ENCODE data around the gene ITGB3. TPM values are rescaled to one million over a fixed set of nuclear protein-coding genes. Genes with fewer than 3 reads are reported as not detected.
"Not testable (repeated sequence)": the region's sequence is repeated elsewhere in the genome, so short reads cannot be mapped to it uniquely, and the experiment has no call there.

The ITGB3 gene
- total RNA-seq, 1 donor from 2014 or later, result not detected

GRCh38 chr17:47222047-47222446 is 31.6 kb upstream of the ITGB3 start:
- peaks cover 5% of the 10 kb centered on the region for H3K27me3 Mint-ChIP-seq (ENCODE audit: unreplicated experiment)
- H3K36me3 Mint-ChIP-seq (ENCODE audit: unreplicated experiment), result peaks cover 23% of the 10 kb centered on the region
- TF ChIP-seq, protein P1, sequence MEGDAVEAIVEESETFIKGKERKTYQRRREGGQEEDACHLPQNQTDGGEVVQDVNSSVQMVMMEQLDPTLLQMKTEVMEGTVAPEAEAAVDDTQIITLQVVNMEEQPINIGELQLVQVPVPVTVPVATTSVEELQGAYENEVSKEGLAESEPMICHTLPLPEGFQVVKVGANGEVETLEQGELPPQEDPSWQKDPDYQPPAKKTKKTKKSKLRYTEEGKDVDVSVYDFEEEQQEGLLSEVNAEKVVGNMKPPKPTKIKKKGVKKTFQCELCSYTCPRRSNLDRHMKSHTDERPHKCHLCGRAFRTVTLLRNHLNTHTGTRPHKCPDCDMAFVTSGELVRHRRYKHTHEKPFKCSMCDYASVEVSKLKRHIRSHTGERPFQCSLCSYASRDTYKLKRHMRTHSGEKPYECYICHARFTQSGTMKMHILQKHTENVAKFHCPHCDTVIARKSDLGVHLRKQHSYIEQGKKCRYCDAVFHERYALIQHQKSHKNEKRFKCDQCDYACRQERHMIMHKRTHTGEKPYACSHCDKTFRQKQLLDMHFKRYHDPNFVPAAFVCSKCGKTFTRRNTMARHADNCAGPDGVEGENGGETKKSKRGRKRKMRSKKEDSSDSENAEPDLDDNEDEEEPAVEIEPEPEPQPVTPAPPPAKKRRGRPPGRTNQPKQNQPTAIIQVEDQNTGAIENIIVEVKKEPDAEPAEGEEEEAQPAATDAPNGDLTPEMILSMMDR (IDR thresholded peaks at IDR 0.05; ENCODE audit: partially characterized antibody, unreplicated experiment), result no peak
- no peak overlapping the region for H3K4me3 Mint-ChIP-seq (ENCODE audit: unreplicated experiment)
- peaks cover 18% of the 10 kb centered on the region for H3K4me1 Mint-ChIP-seq (ENCODE audit: low read depth, unreplicated experiment)
- H3K9me3 Mint-ChIP-seq (ENCODE audit: unreplicated experiment), result peaks cover 2% of the 10 kb centered on the region
- no peak overlapping the region for H3K27ac Mint-ChIP-seq (ENCODE audit: unreplicated experiment)
- DNase-seq, result no peak

- Mint-ChIP-seq H3K27me3 (ENCODE audit: unreplicated experiment) (peaks cover 5% of the 10 kb centered on the region), H3K9me3 (ENCODE audit: unreplicated experiment) (peaks cover 2% of the 10 kb centered on the region), H3K4me3 (ENCODE audit: unreplicated experiment) (no peak overlapping the region), H3K27ac (ENCODE audit: unreplicated experiment) (no peak overlapping the region), H3K36me3 (ENCODE audit: unreplicated experiment) (peaks cover 27% of the 10 kb centered on the region), H3K4me1 (ENCODE audit: low read depth, unreplicated experiment) (peaks cover 17% of the 10 kb centered on the region)
- TF ChIP-seq, protein P1 (IDR thresholded peaks at IDR 0.05; ENCODE audit: partially characterized antibody, unreplicated experiment), result no peak
- DNase-seq, result no peak
Measured at GRCh38 chr17:47223007-47223406, 30.6 kb upstream of the ITGB3 start.

GRCh38 chr17:47223460-47223859 is 30.2 kb upstream of the ITGB3 start:
- TF ChIP-seq, protein P1 (IDR thresholded peaks at IDR 0.05; ENCODE audit: partially characterized antibody, unreplicated experiment), result no peak
- Mint-ChIP-seq H3K27ac (ENCODE audit: unreplicated experiment) (no peak overlapping the region), H3K9me3 (ENCODE audit: unreplicated experiment) (peaks cover 2% of the 10 kb centered on the region)

DNA sequence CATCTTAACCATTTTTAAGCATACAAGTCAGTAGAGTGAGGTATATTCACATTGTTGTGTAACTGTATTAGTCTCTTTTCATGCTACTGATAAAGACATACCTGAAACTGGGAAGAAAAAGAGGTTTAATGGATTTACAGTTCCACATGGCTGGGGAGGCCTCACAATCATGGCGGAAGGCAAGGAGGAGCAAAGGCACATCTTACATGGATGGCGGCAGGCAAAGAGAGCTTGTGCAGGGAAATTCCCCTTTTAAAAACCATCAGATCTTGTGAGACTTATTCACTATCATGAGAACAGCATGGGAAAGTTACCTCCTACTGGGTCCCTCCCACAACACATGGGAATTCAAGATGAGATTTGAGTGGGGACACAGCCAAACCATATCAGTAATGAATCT is 29.6 kb upstream of the ITGB3 start:
- H3K27me3 Mint-ChIP-seq (ENCODE audit: unreplicated experiment); H3K9me3 Mint-ChIP-seq (ENCODE audit: unreplicated experiment); DNase-seq; H3K27ac Mint-ChIP-seq (ENCODE audit: unreplicated experiment); H3K4me3 Mint-ChIP-seq (ENCODE audit: unreplicated experiment): not testable (repeated sequence)
- Mint-ChIP-seq H3K36me3 (ENCODE audit: unreplicated experiment) (peaks cover 27% of the 10 kb centered on the region), H3K4me1 (ENCODE audit: low read depth, unreplicated experiment) (peaks cover 11% of the 10 kb centered on the region)

More at GRCh38 chr17:47223460-47223859, 30.2 kb upstream of the ITGB3 start:
- Mint-ChIP-seq H3K36me3 (ENCODE audit: unreplicated experiment) (peaks cover 27% of the 10 kb centered on the region), H3K4me3 (ENCODE audit: unreplicated experiment) (no peak overlapping the region), H3K4me1 (ENCODE audit: low read depth, unreplicated experiment) (peaks cover 14% of the 10 kb centered on the region), H3K27me3 (ENCODE audit: unreplicated experiment) (peaks cover 5% of the 10 kb centered on the region)
- DNase-seq, result no peak

DNA sequence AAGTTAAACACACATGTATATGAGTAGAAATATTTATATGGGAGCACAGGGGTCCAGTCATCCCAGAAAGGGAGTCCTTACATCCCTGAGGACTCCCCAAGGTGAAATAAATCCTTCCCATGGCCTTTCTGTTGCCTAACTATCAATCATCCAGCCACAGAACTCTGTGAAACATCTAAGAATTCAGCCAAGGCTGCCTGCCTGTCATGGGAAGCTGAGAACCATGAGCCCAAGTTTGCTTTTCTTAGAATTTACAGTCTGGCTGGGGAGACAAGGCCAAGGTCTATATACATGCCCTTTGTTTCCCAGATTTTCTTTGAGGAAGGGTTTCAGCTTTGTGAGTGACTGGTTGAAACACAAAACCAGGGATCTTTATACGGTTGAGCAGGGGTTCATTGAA is 28.7 kb upstream of the ITGB3 start:
- Mint-ChIP-seq H3K36me3 (ENCODE audit: unreplicated experiment) (peaks cover 27% of the 10 kb centered on the region), H3K27ac (ENCODE audit: unreplicated experiment) (no peak overlapping the region), H3K4me3 (ENCODE audit: unreplicated experiment) (no peak overlapping the region), H3K4me1 (ENCODE audit: low read depth, unreplicated experiment) (peaks cover 7% of the 10 kb centered on the region), H3K9me3 (ENCODE audit: unreplicated experiment) (peaks cover 2% of the 10 kb centered on the region), H3K27me3 (ENCODE audit: unreplicated experiment) (peaks cover 4% of the 10 kb centered on the region)
- TF ChIP-seq, protein P1 (IDR thresholded peaks at IDR 0.05; ENCODE audit: partially characterized antibody, unreplicated experiment), result no peak
- no peak for DNase-seq

Data from glutamatergic neuron (in vitro differentiated cells).